ENCODE data around the gene ORM1. TPM values are rescaled to one million over a fixed set of nuclear protein-coding genes. Genes with fewer than 3 reads are reported as not detected.

Gene ORM1
- total and polyA plus RNA-seq, 2 donors (not counting 1 experiment from before 2014, with no cell fraction given): not detected

GRCh38 chr9:114315723-114316363 lies 7.1 kb upstream of the ORM1 start:
- H3K4me3 ChIP-seq (replicated peaks in 1 of 4; ENCODE audit: control extremely low read depth in 1 of 4, insufficient read depth in 1 of 4, low read depth in 3 of 4, low read length in 4 of 4): no peak overlapping the region
- no peak for TF ChIP-seq EZH2 (IDR thresholded peaks at IDR 0.05; ENCODE audit: low read length, missing control alignments)
- no peak for TF ChIP-seq CTCF (conservative IDR thresholded peaks at IDR 0.05 in 1 of 2, IDR thresholded peaks at IDR 0.05 in 1 of 2; ENCODE audit: low read depth in 1 of 2, low read length in 2 of 2)

GRCh38 chr9:114316605-114317230 lies 6.2 kb upstream of the ORM1 start:
- no peaks in the 10 kb centered on the region for H3K79me2 ChIP-seq (ENCODE audit: control insufficient read depth, insufficient read depth, low read length)
- no peaks in the 10 kb centered on the region for H4K20me1 ChIP-seq (ENCODE audit: control insufficient read depth, extremely low read depth, insufficient read depth, low read length)
- TF ChIP-seq CTCF (conservative IDR thresholded peaks at IDR 0.05 in 1 of 2, IDR thresholded peaks at IDR 0.05 in 1 of 2; ENCODE audit: low read depth in 1 of 2, low read length in 2 of 2): no peak
- no peak for TF ChIP-seq EZH2 (IDR thresholded peaks at IDR 0.05; ENCODE audit: low read length, missing control alignments)
- H3K27me3 ChIP-seq (ENCODE audit: control insufficient read depth, insufficient read depth, low read length): peaks cover 5% of the 10 kb centered on the region
- peak in 1 of 2 donors; percentile 33 for DNase-seq (ENCODE audit: low read depth in 2 of 2)
- H3K9ac ChIP-seq (ENCODE audit: insufficient read depth, low read length): no peak overlapping the region
- H3K9me3 ChIP-seq (ENCODE audit: control insufficient read depth, insufficient read depth, low read depth, low read length): no peaks in the 10 kb centered on the region
- no peaks in the 10 kb centered on the region for H3K4me1 ChIP-seq (ENCODE audit: control insufficient read depth, extremely low read depth, insufficient read depth, low read length)
- H2AFZ ChIP-seq (ENCODE audit: low read length): no peak overlapping the region
- H3K4me2 ChIP-seq (ENCODE audit: extremely low read depth, insufficient read depth, low read length): no peak overlapping the region
- no peak overlapping the region for H3K4me3 ChIP-seq (replicated peaks in 1 of 4; ENCODE audit: control extremely low read depth in 1 of 4, insufficient read depth in 1 of 4, low read depth in 3 of 4, low read length in 4 of 4)
- no peak overlapping the region for H3K27ac ChIP-seq (ENCODE audit: insufficient read depth, low read length)
- no peaks in the 10 kb centered on the region for H3K36me3 ChIP-seq (ENCODE audit: control insufficient read depth, insufficient read depth, low read length)

More at GRCh38 chr9:114315723-114316363, 7.1 kb upstream of the ORM1 start:
- H3K79me2 ChIP-seq (ENCODE audit: control insufficient read depth, insufficient read depth, low read length): no peaks in the 10 kb centered on the region
- H3K27ac ChIP-seq (ENCODE audit: insufficient read depth, low read length): no peak overlapping the region
- H3K27me3 ChIP-seq (ENCODE audit: control insufficient read depth, insufficient read depth, low read length): peaks cover 5% of the 10 kb centered on the region
- H3K9ac ChIP-seq (ENCODE audit: insufficient read depth, low read length): no peak overlapping the region
- no peak overlapping the region for H3K4me2 ChIP-seq (ENCODE audit: extremely low read depth, insufficient read depth, low read length)
- no peaks in the 10 kb centered on the region for H3K9me3 ChIP-seq (ENCODE audit: control insufficient read depth, insufficient read depth, low read depth, low read length)
- H4K20me1 ChIP-seq (ENCODE audit: control insufficient read depth, extremely low read depth, insufficient read depth, low read length): no peaks in the 10 kb centered on the region
- DNase-seq (ENCODE audit: low read depth in 2 of 2): no peak
- no peaks in the 10 kb centered on the region for H3K36me3 ChIP-seq (ENCODE audit: control insufficient read depth, insufficient read depth, low read length)
- H2AFZ ChIP-seq (ENCODE audit: low read length): no peak overlapping the region
- H3K4me1 ChIP-seq (ENCODE audit: control insufficient read depth, extremely low read depth, insufficient read depth, low read length): no peaks in the 10 kb centered on the region

- H2AFZ ChIP-seq (ENCODE audit: low read length): no peak overlapping the region
- no peaks in the 10 kb centered on the region for H3K79me2 ChIP-seq (ENCODE audit: control insufficient read depth, insufficient read depth, low read length)
- TF ChIP-seq CTCF (conservative IDR thresholded peaks at IDR 0.05 in 1 of 2, IDR thresholded peaks at IDR 0.05 in 1 of 2; ENCODE audit: low read depth in 1 of 2, low read length in 2 of 2) (no peak), EZH2 (IDR thresholded peaks at IDR 0.05; ENCODE audit: low read length, missing control alignments) (no peak)
- peaks cover 5% of the 10 kb centered on the region for H3K27me3 ChIP-seq (ENCODE audit: control insufficient read depth, insufficient read depth, low read length)
- no peaks in the 10 kb centered on the region for H3K36me3 ChIP-seq (ENCODE audit: control insufficient read depth, insufficient read depth, low read length)
- H3K4me1 ChIP-seq (ENCODE audit: control insufficient read depth, extremely low read depth, insufficient read depth, low read length): no peaks in the 10 kb centered on the region
- no peak overlapping the region for H3K27ac ChIP-seq (ENCODE audit: insufficient read depth, low read length)
- no peaks in the 10 kb centered on the region for H4K20me1 ChIP-seq (ENCODE audit: control insufficient read depth, extremely low read depth, insufficient read depth, low read length)
- no peak overlapping the region for H3K4me3 ChIP-seq (replicated peaks in 1 of 4; ENCODE audit: control extremely low read depth in 1 of 4, insufficient read depth in 1 of 4, low read depth in 3 of 4, low read length in 4 of 4)
- no peaks in the 10 kb centered on the region for H3K9me3 ChIP-seq (ENCODE audit: control insufficient read depth, insufficient read depth, low read depth, low read length)
- no peak overlapping the region for H3K4me2 ChIP-seq (ENCODE audit: extremely low read depth, insufficient read depth, low read length)
- no peak overlapping the region for H3K9ac ChIP-seq (ENCODE audit: insufficient read depth, low read length)
- DNase-seq (ENCODE audit: low read depth in 2 of 2): peak; percentile 13 to 92
Observed at GRCh38 chr9:114317665-114318357, 5.1 kb upstream of the ORM1 start.
